HCT116 (cell line): ENCODE measurements around the gene HMX1. TPM values are rescaled to one million over a fixed set of nuclear protein-coding genes. Genes with fewer than 3 reads are reported as not detected.

Source experiments
- ATAC-seq: fragments of 200-7000 bp; cut with Tn5 transposase; 2 replicates; pipeline ENCODE4 v1.9.1; 2020; ENCODE audit warnings: mild to moderate bottlenecking, moderate library complexity
- BruUV-seq: library from RNA; stranded (reverse); fragments of 400-500 nt; replicated peaks from 2 replicates; lab custom pipeline; 2021; lab: Mats Ljungman, UMichigan
- CTCF ChIA-PET: fragments of 300-600 bp; sonication (Branson Sonifier 250); formaldehyde crosslinking; loops from one replicate; lab custom pipeline; 2021; ENCODE audit warnings: antibody characterized with exemption; lab: Charles Lee
- POLR2A ChIA-PET: fragments of 300-600, 350-600 bp; sonication (Branson Sonifier 250); formaldehyde crosslinking; loops from one replicate; lab custom pipeline; 2021; ENCODE audit warnings: antibody characterized with exemption; lab: Charles Lee
- RAD21 ChIA-PET, 2 experiments: fragments of 300-600 bp; sonication (Branson Sonifier 250); formaldehyde crosslinking; loops; one replicate each; lab custom pipeline; 2023; ENCODE audit warnings: low total read pairs in 2 of 2; ENCODE audit not compliant: uncharacterized antibody in 2 of 2, unreplicated experiment in 2 of 2, low non-redundant PET in 1 of 2; lab: Charles Lee
- DNase-seq: peaks from one replicate; pipeline ENCODE4 v3.0.0-alpha.2; 2010; ENCODE audit warnings: low read depth, low spot score
- H2AFZ ChIP-seq: fragments of 200-600 bp; shearing (Covaris generic), sonication (generic); 2 replicates; pipeline ENCODE4 v1.6.1; 2017; ENCODE audit warnings: low read depth, mixed run types, mixed read lengths, antibody characterized with exemption, low read length; ENCODE audit not compliant: poor library complexity, severe bottlenecking
- H3K27ac ChIP-seq: 2 replicates; pipeline ENCODE4 v1.5.1; 2012; ENCODE audit warnings: low read depth, low read length
- H3K27me3 ChIP-seq: fragments of 200-600 bp; sonication (generic); 2 replicates; pipeline ENCODE4 v1.6.1; 2016; ENCODE audit warnings: mixed run types, low read length, mixed read lengths; ENCODE audit not compliant: insufficient read depth
- H3K36me3 ChIP-seq, 2 experiments: fragments of 200-500 bp in 1 of 2; fragments of 200-600 bp in 1 of 2; sonication (Bioruptor generic) in 1 of 2; sonication (generic) in 1 of 2; 2 replicates each; pipeline versions ENCODE4 v1.5.1 to v1.6.1; 2014 to 2016; ENCODE audit warnings: low read length in 2 of 2, inconsistent platforms in 1 of 2, mixed read lengths in 1 of 2, mixed run types in 1 of 2; ENCODE audit not compliant: insufficient read depth in 2 of 2, control insufficient read depth in 1 of 2
- H3K4me1 ChIP-seq, 2 experiments: fragments of 200-600 bp in 1 of 2; sonication (generic) in 1 of 2; 2 replicates each; pipeline versions ENCODE4 v1.5.1 to v1.6.1; 2012 to 2017; ENCODE audit warnings: low read length in 2 of 2, inconsistent platforms in 1 of 2, mild to moderate bottlenecking in 1 of 2, mixed read lengths in 1 of 2, mixed run types in 1 of 2, moderate library complexity in 1 of 2; ENCODE audit not compliant: insufficient read depth in 2 of 2, control insufficient read depth in 1 of 2
- H3K4me2 ChIP-seq: fragments of 200-600 bp; sonication (generic); 2 replicates; pipeline ENCODE4 v1.6.1; 2017; ENCODE audit warnings: mixed run types, low read length, mixed read lengths
- H3K4me3 ChIP-seq, 2 experiments: fragments of 200-600 bp in 1 of 2; sonication (generic) in 1 of 2; replicated peaks in 1 of 2; 2 replicates each; pipeline ENCODE4 v1.5.1; 2011 to 2016; ENCODE audit warnings: low read length in 2 of 2, control low read depth in 1 of 2, low read depth in 1 of 2, mild to moderate bottlenecking in 1 of 2, mixed read lengths in 1 of 2, mixed run types in 1 of 2
- H3K79me2 ChIP-seq: fragments of 200-600 bp; sonication (generic); 2 replicates; pipeline ENCODE4 v1.6.1; 2017; ENCODE audit warnings: mild to moderate bottlenecking, mixed run types, low read length, moderate library complexity, mixed read lengths; ENCODE audit not compliant: insufficient read depth
- H3K9ac ChIP-seq: fragments of 200-600 bp; sonication (generic); 2 replicates; pipeline ENCODE4 v1.6.1; 2016; ENCODE audit warnings: low read length, mixed read lengths
- H3K9me2 ChIP-seq: fragments of 200-600 bp; sonication (generic), shearing (Covaris generic); 2 replicates; pipeline ENCODE4 v1.6.1; 2017; ENCODE audit warnings: mixed run types, mild to moderate bottlenecking, moderate library complexity; ENCODE audit not compliant: insufficient read depth
- H3K9me3 ChIP-seq, 2 experiments: fragments of 200-500 bp in 1 of 2; fragments of 200-600 bp in 1 of 2; sonication (Bioruptor generic) in 1 of 2; sonication (generic) in 1 of 2; 2 replicates each; pipeline ENCODE4 v1.6.1; 2014 to 2017; ENCODE audit warnings: low read length in 2 of 2, mixed read lengths in 2 of 2, inconsistent platforms in 1 of 2, low read depth in 1 of 2, mild to moderate bottlenecking in 1 of 2, mixed run types in 1 of 2, moderate library complexity in 1 of 2; ENCODE audit not compliant: control insufficient read depth in 1 of 2, insufficient read depth in 1 of 2
- H4K20me1 ChIP-seq: fragments of 200-600 bp; sonication (generic), shearing (Covaris generic); 2 replicates; pipeline ENCODE4 v1.6.1; 2017; ENCODE audit warnings: mixed run types, mild to moderate bottlenecking, moderate library complexity; ENCODE audit not compliant: insufficient read depth
- CBX3 ChIP-seq: IDR thresholded peaks from 2 replicates; pipeline ENCODE4 v1.6.1; 2012; ENCODE audit warnings: low read depth
- CEBPB ChIP-seq: IDR thresholded peaks from 2 replicates; pipeline ENCODE4 v1.6.1; 2012; ENCODE audit warnings: low read depth
- CTCF ChIP-seq, 3 experiments: fragments of 200-600 bp in 1 of 3; sonication (generic) in 1 of 3; IDR thresholded peaks in 2 of 3; conservative IDR thresholded peaks in 1 of 3; 2 replicates each; pipeline ENCODE4 v1.5.1; 2012 to 2017; ENCODE audit warnings: low read depth in 2 of 3, low read length in 2 of 3, antibody characterized with exemption in 1 of 3, borderline replicate concordance in 1 of 3, control low read depth in 1 of 3, mild to moderate bottlenecking in 1 of 3, mixed read lengths in 1 of 3, mixed run types in 1 of 3, moderate library complexity in 1 of 3; ENCODE audit not compliant: insufficient read depth in 1 of 3
- EGR1 ChIP-seq: IDR thresholded peaks from 2 replicates; pipeline ENCODE4 v1.6.1; 2012; ENCODE audit warnings: low read depth
- EZH2 ChIP-seq: fragments of 200-600 bp; sonication (generic); IDR thresholded peaks from 2 replicates; pipeline ENCODE4 v1.6.1; 2017; ENCODE audit warnings: antibody characterized with exemption, mixed run types
- EZH2phosphoT487 ChIP-seq: fragments of 200-600 bp; IDR thresholded peaks from 2 replicates; pipeline ENCODE4 v1.6.1; 2018; ENCODE audit warnings: antibody characterized with exemption, borderline replicate concordance
- FOSL1 ChIP-seq: IDR thresholded peaks from 2 replicates; pipeline ENCODE4 v1.6.1; 2012; ENCODE audit warnings: low read depth
- JUND ChIP-seq: IDR thresholded peaks from 2 replicates; pipeline ENCODE4 v1.6.1; 2012
- POLR2A ChIP-seq: IDR thresholded peaks from 2 replicates; pipeline ENCODE4 v1.7.0; 2011; ENCODE audit warnings: borderline replicate concordance; ENCODE audit not compliant: insufficient read depth, insufficient read length; ENCODE audit errors: extremely low read depth
- POLR2AphosphoS5 ChIP-seq: IDR thresholded peaks from 2 replicates; pipeline ENCODE4 v1.6.1; 2011; ENCODE audit warnings: mild to moderate bottlenecking, low read depth, low read length, moderate library complexity
- RAD21 ChIP-seq: IDR thresholded peaks from 2 replicates; pipeline ENCODE4 v1.6.1; 2012; ENCODE audit warnings: low read depth, mild to moderate bottlenecking
- REST ChIP-seq: IDR thresholded peaks from 2 replicates; pipeline ENCODE4 v1.6.1; 2012; ENCODE audit warnings: low read depth
- SIN3A ChIP-seq: IDR thresholded peaks from 2 replicates; pipeline ENCODE4 v1.6.1; 2012; ENCODE audit warnings: low read depth
- SP1 ChIP-seq: IDR thresholded peaks from 2 replicates; pipeline ENCODE4 v1.6.1; 2012; ENCODE audit warnings: low read depth
- TCF7L2 ChIP-seq: IDR thresholded peaks from 2 replicates; pipeline ENCODE4 v1.7.0; 2011; ENCODE audit warnings: borderline replicate concordance, inconsistent platforms; ENCODE audit not compliant: insufficient read depth, insufficient read length; ENCODE audit errors: extremely low read depth
- YY1 ChIP-seq: IDR thresholded peaks from 2 replicates; pipeline ENCODE4 v1.6.1; 2011; ENCODE audit warnings: low read length, low read depth, moderate library complexity, mild to moderate bottlenecking; ENCODE audit not compliant: insufficient replicate concordance; ENCODE audit errors: extremely low read depth
- ZFX ChIP-seq: fragments of 450-650 bp; IDR thresholded peaks from 2 replicates; pipeline ENCODE4 v1.6.1; 2017
- ZNF274 ChIP-seq: fragments of 200-500 bp; sonication (Bioruptor generic); IDR thresholded peaks from 2 replicates; pipeline ENCODE4 v1.6.1; 2014; ENCODE audit warnings: mild to moderate bottlenecking, low read depth, low read length, inconsistent platforms
- intact Hi-C: fragments of 100-400 bp; cut with micrococcal nuclease; formaldehyde crosslinking; loops from 2 replicates; pipeline ENCODE4 v1.10.0; 2022
- total RNA-seq: library from RNA; stranded (reverse); gene quantifications from one replicate; pipeline ENCODE4 v1.2.1, GENCODE V29; 2021; ENCODE audit not compliant: unreplicated experiment
- TF ChIP-seq, protein P1 (sequence below): IDR thresholded peaks from 2 replicates; pipeline ENCODE4 v1.6.1; 2012

Gene HMX1
- total RNA-seq, 1 experiment from 2014 or later, result 0.39 TPM

DNA sequence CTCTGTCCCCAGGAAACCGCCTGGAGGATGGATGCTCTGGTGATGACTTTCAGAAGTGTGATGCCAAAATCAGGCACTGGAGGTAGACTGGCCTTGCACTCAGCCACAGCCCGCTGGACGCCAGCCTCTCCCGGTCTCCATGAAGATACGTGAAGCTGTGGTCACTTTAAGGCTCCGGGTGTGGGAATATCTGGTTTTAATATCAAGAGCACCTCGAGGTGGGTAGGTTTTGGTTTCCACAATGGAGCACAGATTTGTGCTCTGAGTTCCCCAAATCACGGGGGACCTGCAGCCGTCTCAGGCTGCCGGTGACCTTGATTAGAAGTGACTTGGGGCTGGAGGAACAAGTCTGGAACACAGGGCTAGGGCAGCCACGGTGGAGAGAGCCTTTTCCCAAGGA is 6.8 kb upstream of the HMX1 start:
- no peaks in the 10 kb centered on the region for H3K4me1 ChIP-seq
- DNase-seq (no peak), ATAC-seq (no peak)
- H3K9ac ChIP-seq, result no peak overlapping the region
- no peak overlapping the region for H3K27ac ChIP-seq
- no peaks in the 10 kb centered on the region for H3K9me3 ChIP-seq
- no peaks in the 10 kb centered on the region for H3K79me2 ChIP-seq
- no peak overlapping the region for H3K4me3 ChIP-seq
- H3K9me2 ChIP-seq, result no peaks in the 10 kb centered on the region
- peaks cover 7% of the 10 kb centered on the region; the same call in 1 of the 2 replicates for H3K27me3 ChIP-seq
- no peak for TF ChIP-seq REST
- no peak for TF ChIP-seq ZFX
- TF ChIP-seq CBX3, result no peak
- no peak for TF ChIP-seq EGR1
- TF ChIP-seq EZH2phosphoT487, result no peak
- TF ChIP-seq RAD21, result no peak
- TF ChIP-seq ZNF274, result no peak
- no peak for TF ChIP-seq POLR2AphosphoS5
- TF ChIP-seq EZH2, result no peak
- TF ChIP-seq TCF7L2, result no peak
- TF ChIP-seq CTCF (IDR thresholded peaks at IDR 0.05 in 2 of 3, conservative IDR thresholded peaks at IDR 0.05 in 1 of 3; ENCODE audit: borderline replicate concordance in 1 of 3, insufficient read depth in 1 of 3, low read depth in 2 of 3, low read length in 2 of 3), result no peak
- TF ChIP-seq SP1, result no peak
- no peak for TF ChIP-seq CEBPB
- TF ChIP-seq SIN3A, result no peak
- TF ChIP-seq POLR2A, result no peak
- TF ChIP-seq, protein P1, sequence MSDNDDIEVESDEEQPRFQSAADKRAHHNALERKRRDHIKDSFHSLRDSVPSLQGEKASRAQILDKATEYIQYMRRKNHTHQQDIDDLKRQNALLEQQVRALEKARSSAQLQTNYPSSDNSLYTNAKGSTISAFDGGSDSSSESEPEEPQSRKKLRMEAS, result no peak
- no peak for TF ChIP-seq FOSL1
- TF ChIP-seq YY1, result no peak
- TF ChIP-seq JUND, result no peak
- CTCF ChIA-PET, result no interaction called here
- POLR2A ChIA-PET, result no interaction called here
- no peak overlapping the region for H2AFZ ChIP-seq
- BruUV-seq, result no TSS peak
- H3K4me2 ChIP-seq, result no peak overlapping the region
- RAD21 ChIA-PET, result no interaction called here
- intact Hi-C loops, result no loop called here
- H3K36me3 ChIP-seq, result no peaks in the 10 kb centered on the region
- no peaks in the 10 kb centered on the region for H4K20me1 ChIP-seq
